ENCODE measurements around the gene PCDHB13. TPM values are rescaled to one million over a fixed set of nuclear protein-coding genes. Genes with fewer than 3 reads are reported as not detected.
A peak's percentile ranks its signal among the peaks of the same experiment; 100 is the strongest.
"Not testable (repeated sequence)": the region's sequence is repeated elsewhere in the genome, so short reads cannot be mapped to it uniquely, and the experiment has no call there.

The PCDHB13 gene
- polyA plus RNA-seq, 2 donors: 0.29 to 0.33 TPM

DNA sequence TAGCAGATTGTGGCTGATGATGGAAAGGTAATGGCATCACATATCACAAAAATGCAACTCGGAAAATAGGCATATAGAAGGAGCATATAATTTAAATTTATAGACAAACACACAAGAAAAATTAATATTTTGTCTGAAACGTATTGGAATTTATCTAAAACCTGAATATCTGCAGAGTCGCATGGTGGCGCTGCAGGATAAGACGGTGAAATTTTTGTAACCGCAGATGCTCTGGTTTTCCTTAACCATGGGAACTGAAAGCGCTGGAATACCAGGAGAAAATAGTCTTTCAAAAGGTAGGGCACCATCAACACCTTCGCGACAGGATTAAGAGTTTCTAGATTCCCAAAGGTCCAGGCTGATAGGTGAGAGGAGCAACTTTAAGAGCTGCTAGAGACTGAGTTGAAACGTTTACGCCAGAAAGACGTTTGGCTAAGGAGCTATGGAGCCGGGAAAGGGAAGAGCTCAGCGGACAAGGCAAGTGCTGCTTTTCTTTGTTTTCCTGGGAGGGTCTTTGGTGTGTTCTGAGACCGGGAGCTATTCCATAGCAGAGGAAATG, 20.5 kb downstream of the PCDHB13 start:
- Histone ChIP-seq H3K9me3 (ENCODE audit: control insufficient read depth in 2 of 2, insufficient read depth in 1 of 2, low read depth in 1 of 2, low read length in 1 of 2) (peaks cover 15 to 23% of the 10 kb centered on the region in 2 donors), H3K4me1 (ENCODE audit: control insufficient read depth in 2 of 2, insufficient read depth in 2 of 2, low read length in 1 of 2) (no peaks in the 10 kb centered on the region), H3K4me3 (ENCODE audit: low read depth in 1 of 2, low read length in 2 of 2) (no peak overlapping the region), H3K27me3 (ENCODE audit: control insufficient read depth in 1 of 2, insufficient read depth in 2 of 2, low read length in 2 of 2) (no peaks in the 10 kb centered on the region), H3K27ac (ENCODE audit: low read depth in 2 of 2, low read length in 1 of 2) (no peak overlapping the region), H3K36me3 (ENCODE audit: control insufficient read depth in 2 of 2, insufficient read depth in 2 of 2, low read length in 1 of 2) (no peaks in the 10 kb centered on the region)
- 6 to 12% methylated on average over 15 of the region's 15 CpGs for WGBS, 2 donors

- H3K27me3 ChIP-seq (ENCODE audit: control insufficient read depth in 1 of 2, insufficient read depth in 2 of 2, low read length in 2 of 2): not testable (repeated sequence)
These were observed 22.2 kb downstream of the PCDHB13 start for GRCh38 chr5:141235922-141236321.

DNA sequence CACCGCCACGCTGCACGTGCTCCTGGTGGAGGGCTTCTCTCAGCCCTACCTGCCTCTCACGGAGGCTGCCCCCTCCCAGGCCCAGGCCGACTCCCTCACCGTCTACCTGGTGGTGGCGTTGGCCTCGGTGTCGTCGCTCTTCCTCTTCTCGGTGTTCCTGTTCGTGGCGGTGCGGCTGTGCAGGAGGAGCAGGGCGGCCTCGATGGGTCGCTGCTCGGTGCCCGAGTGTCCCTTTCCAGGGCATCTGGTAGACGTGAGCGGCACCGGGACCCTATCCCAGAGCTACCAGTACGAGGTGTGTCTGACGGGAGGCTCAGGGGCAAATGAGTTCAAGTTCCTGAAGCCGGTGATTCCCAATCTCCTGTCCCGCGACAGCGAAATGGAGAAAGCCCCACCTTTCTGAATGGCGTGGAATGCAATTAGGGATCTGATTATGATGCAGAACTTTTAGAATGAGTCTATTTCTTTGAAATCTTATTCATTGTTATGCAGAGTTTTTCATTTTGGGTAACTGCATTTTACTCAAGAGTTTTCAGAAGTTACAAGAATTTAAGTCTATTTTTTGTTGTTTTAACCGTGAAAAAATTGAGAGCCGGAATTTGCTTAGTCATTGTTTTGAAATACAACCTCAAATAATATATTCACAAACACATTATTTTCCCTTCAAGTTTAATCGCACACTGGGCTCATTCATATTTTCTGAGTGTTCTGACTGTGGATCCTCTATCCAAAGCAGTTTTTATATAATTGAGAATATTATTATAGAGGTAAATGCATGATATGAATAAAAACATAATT, 23.0 kb downstream of the PCDHB13 start:
- Histone ChIP-seq H3K9me3 (ENCODE audit: control insufficient read depth in 2 of 2, insufficient read depth in 1 of 2, low read depth in 1 of 2, low read length in 1 of 2) (peaks cover 24 to 34% of the 10 kb centered on the region in 2 donors), H3K36me3 (ENCODE audit: control insufficient read depth in 2 of 2, insufficient read depth in 2 of 2, low read length in 1 of 2) (no peaks in the 10 kb centered on the region), H3K27me3 (ENCODE audit: control insufficient read depth in 1 of 2, insufficient read depth in 2 of 2, low read length in 2 of 2) (peaks cover 0 to 2% of the 10 kb centered on the region in 2 donors), H3K4me3 (ENCODE audit: low read depth in 1 of 2, low read length in 2 of 2) (no peak overlapping the region), H3K27ac (ENCODE audit: low read depth in 2 of 2, low read length in 1 of 2) (no peak overlapping the region), H3K4me1 (ENCODE audit: control insufficient read depth in 2 of 2, insufficient read depth in 2 of 2, low read length in 1 of 2) (no peaks in the 10 kb centered on the region)
- 23 to 28% methylated on average over 32 of the region's 32 CpGs for WGBS, 2 donors

More at GRCh38 chr5:141235922-141236321, 22.2 kb downstream of the PCDHB13 start:
- H3K4me3 ChIP-seq (ENCODE audit: low read depth in 1 of 2, low read length in 2 of 2); H3K36me3 ChIP-seq (ENCODE audit: control insufficient read depth in 2 of 2, insufficient read depth in 2 of 2, low read length in 1 of 2); H3K4me1 ChIP-seq (ENCODE audit: control insufficient read depth in 2 of 2, insufficient read depth in 2 of 2, low read length in 1 of 2); H3K27ac ChIP-seq (ENCODE audit: low read depth in 2 of 2, low read length in 1 of 2): not testable (repeated sequence)
- 31 to 32% methylated on average over 33 to 40 of the region's 40 CpGs for WGBS, 2 donors
- H3K9me3 ChIP-seq (ENCODE audit: control insufficient read depth in 2 of 2, insufficient read depth in 1 of 2, low read depth in 1 of 2, low read length in 1 of 2): peaks cover 17 to 26% of the 10 kb centered on the region in 2 donors

DNA sequence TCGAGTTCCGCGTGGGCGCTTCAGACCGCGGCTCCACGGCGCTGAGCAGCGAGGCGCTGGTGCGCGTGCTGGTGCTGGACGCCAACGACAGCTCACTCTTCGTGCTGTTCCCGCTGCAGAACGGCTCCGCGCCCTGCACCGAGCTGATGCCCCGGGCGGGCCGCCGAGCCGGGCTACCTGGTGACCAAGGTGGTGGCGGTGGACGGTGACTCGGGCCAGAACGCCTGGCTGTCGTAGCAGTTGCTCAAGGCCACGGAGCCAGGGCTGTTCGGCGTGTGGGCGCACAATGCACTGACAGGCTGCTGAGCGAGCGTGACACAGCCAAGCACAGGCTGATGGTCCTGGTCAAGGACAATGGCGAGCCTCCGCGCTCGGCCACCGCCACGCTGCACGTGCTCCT, 27.8 kb downstream of the PCDHB13 start:
- Histone ChIP-seq H3K27ac (ENCODE audit: low read depth in 2 of 2, low read length in 1 of 2) (no peak overlapping the region), H3K4me1 (ENCODE audit: control insufficient read depth in 2 of 2, insufficient read depth in 2 of 2, low read length in 1 of 2) (no peaks in the 10 kb centered on the region), H3K9me3 (ENCODE audit: control insufficient read depth in 2 of 2, insufficient read depth in 1 of 2, low read depth in 1 of 2, low read length in 1 of 2) (peaks cover 21 to 31% of the 10 kb centered on the region in 2 donors), H3K27me3 (ENCODE audit: control insufficient read depth in 1 of 2, insufficient read depth in 2 of 2, low read length in 2 of 2) (peaks cover 0 to 2% of the 10 kb centered on the region in 2 donors), H3K4me3 (ENCODE audit: low read depth in 1 of 2, low read length in 2 of 2) (no peak overlapping the region), H3K36me3 (ENCODE audit: control insufficient read depth in 2 of 2, insufficient read depth in 2 of 2, low read length in 1 of 2) (no peaks in the 10 kb centered on the region)
- 32% methylated on average over 38 to 43 of the region's 43 CpGs for WGBS, 2 donors

DNA sequence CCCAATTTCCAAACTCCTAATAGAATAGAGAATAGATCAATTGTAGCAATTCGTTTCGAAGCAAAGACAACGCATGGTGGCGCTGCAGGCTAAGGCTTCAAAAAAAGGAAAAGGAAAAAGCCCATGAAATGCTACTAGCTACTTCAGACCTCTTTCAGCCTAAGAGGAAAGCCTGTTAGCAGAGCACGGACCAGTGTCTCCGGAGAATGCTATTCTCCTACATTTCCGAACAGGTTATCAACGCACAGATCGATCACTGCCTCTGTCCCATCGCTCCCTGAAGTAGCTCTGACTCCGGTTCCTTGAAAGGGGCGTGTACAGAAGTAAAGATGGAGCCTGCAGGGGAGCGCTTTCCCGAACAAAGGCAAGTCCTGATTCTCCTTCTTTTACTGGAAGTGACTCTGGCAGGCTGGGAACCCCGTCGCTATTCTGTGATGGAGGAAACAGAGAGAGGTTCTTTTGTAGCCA, 31.6 kb downstream of the PCDHB13 start, which contains the start of gene PCDHB15:
PCDHB15 (plus strand) TSS at position 146 of the 468 bp plus-strand sequence; CDS start at position 330, 184 bp downstream.
- Histone ChIP-seq H3K27me3 (ENCODE audit: control insufficient read depth in 1 of 2, insufficient read depth in 2 of 2, low read length in 2 of 2) (no peaks in the 10 kb centered on the region), H3K36me3 (ENCODE audit: control insufficient read depth in 2 of 2, insufficient read depth in 2 of 2, low read length in 1 of 2) (no peaks in the 10 kb centered on the region), H3K27ac (ENCODE audit: low read depth in 2 of 2, low read length in 1 of 2) (no peak within 1 kb of the TSS), H3K4me1 (ENCODE audit: control insufficient read depth in 2 of 2, insufficient read depth in 2 of 2, low read length in 1 of 2) (no peaks in the 10 kb centered on the region), H3K9me3 (ENCODE audit: control insufficient read depth in 2 of 2, insufficient read depth in 1 of 2, low read depth in 1 of 2, low read length in 1 of 2) (peaks cover 22 to 39% of the 10 kb centered on the region in 2 donors), H3K4me3 (ENCODE audit: low read depth in 1 of 2, low read length in 2 of 2) (peak within 1 kb of the TSS; percentile 6 to 18)
- WGBS, 2 donors: 10 to 14% methylated on average over 16 of the region's 16 CpGs

- H3K9me3 ChIP-seq (ENCODE audit: control insufficient read depth in 2 of 2, insufficient read depth in 1 of 2, low read depth in 1 of 2, low read length in 1 of 2): peaks cover 15 to 31% of the 10 kb centered on the region in 2 donors
- H3K36me3 ChIP-seq (ENCODE audit: control insufficient read depth in 2 of 2, insufficient read depth in 2 of 2, low read length in 1 of 2); H3K27me3 ChIP-seq (ENCODE audit: control insufficient read depth in 1 of 2, insufficient read depth in 2 of 2, low read length in 2 of 2); H3K27ac ChIP-seq (ENCODE audit: low read depth in 2 of 2, low read length in 1 of 2); H3K4me3 ChIP-seq (ENCODE audit: low read depth in 1 of 2, low read length in 2 of 2); H3K4me1 ChIP-seq (ENCODE audit: control insufficient read depth in 2 of 2, insufficient read depth in 2 of 2, low read length in 1 of 2): not testable (repeated sequence)
- 44 to 49% methylated on average over 25 to 34 of the region's 42 CpGs for WGBS, 2 donors
These were observed 33.3 kb downstream of the PCDHB13 start for GRCh38 chr5:141246971-141247370.

- H3K27ac ChIP-seq (ENCODE audit: low read depth in 2 of 2, low read length in 1 of 2); H3K4me3 ChIP-seq (ENCODE audit: low read depth in 1 of 2, low read length in 2 of 2); H3K36me3 ChIP-seq (ENCODE audit: control insufficient read depth in 2 of 2, insufficient read depth in 2 of 2, low read length in 1 of 2); H3K4me1 ChIP-seq (ENCODE audit: control insufficient read depth in 2 of 2, insufficient read depth in 2 of 2, low read length in 1 of 2); H3K27me3 ChIP-seq (ENCODE audit: control insufficient read depth in 1 of 2, insufficient read depth in 2 of 2, low read length in 2 of 2): not testable (repeated sequence)
- H3K9me3 ChIP-seq (ENCODE audit: control insufficient read depth in 2 of 2, insufficient read depth in 1 of 2, low read depth in 1 of 2, low read length in 1 of 2): peaks cover 15 to 30% of the 10 kb centered on the region in 2 donors
- WGBS, 2 donors: 51 to 52% methylated on average over 32 to 34 of the region's 34 CpGs
These were observed 33.7 kb downstream of the PCDHB13 start for GRCh38 chr5:141247434-141247833.

- H3K4me1 ChIP-seq (ENCODE audit: control insufficient read depth in 2 of 2, insufficient read depth in 2 of 2, low read length in 1 of 2): no peaks in the 10 kb centered on the region
- no peaks in the 10 kb centered on the region for H3K27me3 ChIP-seq (ENCODE audit: control insufficient read depth in 1 of 2, insufficient read depth in 2 of 2, low read length in 2 of 2)
- no peak overlapping the region for H3K27ac ChIP-seq (ENCODE audit: low read depth in 2 of 2, low read length in 1 of 2)
- no peaks in the 10 kb centered on the region for H3K36me3 ChIP-seq (ENCODE audit: control insufficient read depth in 2 of 2, insufficient read depth in 2 of 2, low read length in 1 of 2)
- peaks cover 12 to 25% of the 10 kb centered on the region in 2 donors for H3K9me3 ChIP-seq (ENCODE audit: control insufficient read depth in 2 of 2, insufficient read depth in 1 of 2, low read depth in 1 of 2, low read length in 1 of 2)
- H3K4me3 ChIP-seq (ENCODE audit: low read depth in 1 of 2, low read length in 2 of 2): no peak overlapping the region
These were observed 36.9 kb downstream of the PCDHB13 start for GRCh38 chr5:141250576-141250975.

DNA sequence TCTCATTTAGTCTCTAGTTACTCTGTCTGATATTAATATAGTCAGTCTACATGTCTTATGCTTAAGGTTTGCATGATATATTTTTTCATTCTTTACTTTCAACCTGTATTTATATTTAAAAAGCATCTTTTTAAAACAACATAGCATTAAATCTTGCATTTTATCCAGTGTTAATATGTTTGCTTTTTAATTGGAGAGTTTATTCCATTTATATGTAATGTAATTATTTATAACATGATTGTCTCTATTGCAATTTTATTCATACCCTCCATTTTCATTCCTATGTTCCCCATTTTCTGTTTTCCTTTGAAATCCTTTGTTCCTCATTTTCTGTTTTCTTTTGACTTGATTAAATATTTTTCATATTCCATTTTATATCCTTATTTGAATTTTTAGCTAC, 44.7 kb downstream of the PCDHB13 start:
- Histone ChIP-seq H3K36me3 (ENCODE audit: control insufficient read depth in 2 of 2, insufficient read depth in 2 of 2, low read length in 1 of 2) (no peaks in the 10 kb centered on the region), H3K4me1 (ENCODE audit: control insufficient read depth in 2 of 2, insufficient read depth in 2 of 2, low read length in 1 of 2) (no peaks in the 10 kb centered on the region), H3K4me3 (ENCODE audit: low read depth in 1 of 2, low read length in 2 of 2) (no peak overlapping the region), H3K27ac (ENCODE audit: low read depth in 2 of 2, low read length in 1 of 2) (no peak overlapping the region), H3K9me3 (ENCODE audit: control insufficient read depth in 2 of 2, insufficient read depth in 1 of 2, low read depth in 1 of 2, low read length in 1 of 2) (peaks cover 7 to 17% of the 10 kb centered on the region in 2 donors), H3K27me3 (ENCODE audit: control insufficient read depth in 1 of 2, insufficient read depth in 2 of 2, low read length in 2 of 2) (no peaks in the 10 kb centered on the region)

GRCh38 chr5:141258948-141259347, 45.2 kb downstream of the PCDHB13 start:
- Histone ChIP-seq H3K4me3 (ENCODE audit: low read depth in 1 of 2, low read length in 2 of 2) (no peak overlapping the region), H3K36me3 (ENCODE audit: control insufficient read depth in 2 of 2, insufficient read depth in 2 of 2, low read length in 1 of 2) (no peaks in the 10 kb centered on the region)

More at GRCh38 chr5:141258948-141259347, 45.2 kb downstream of the PCDHB13 start:
- H3K27me3 ChIP-seq (ENCODE audit: control insufficient read depth in 1 of 2, insufficient read depth in 2 of 2, low read length in 2 of 2): no peaks in the 10 kb centered on the region
- H3K9me3 ChIP-seq (ENCODE audit: control insufficient read depth in 2 of 2, insufficient read depth in 1 of 2, low read depth in 1 of 2, low read length in 1 of 2): peaks cover 7 to 17% of the 10 kb centered on the region in 2 donors
- H3K27ac ChIP-seq (ENCODE audit: low read depth in 2 of 2, low read length in 1 of 2): no peak overlapping the region
- H3K4me1 ChIP-seq (ENCODE audit: control insufficient read depth in 2 of 2, insufficient read depth in 2 of 2, low read length in 1 of 2): no peaks in the 10 kb centered on the region

All from esophagus (tissue), 2 donors.